Suppressor macrophage (primary cell): ENCODE measurements around the gene TMEM86B.

Experiments
- DNase-seq, 4 experiments: peaks; one replicate each; pipeline ENCODE4 v3.0.0-alpha.2; 2020 to 2022

Gene TMEM86B

GRCh38 chr19:55216461-55217198 is 11.9 kb downstream of the TMEM86B start:
- DNase-seq = peak; percentile 91 to 96 (median 96)

DNA sequence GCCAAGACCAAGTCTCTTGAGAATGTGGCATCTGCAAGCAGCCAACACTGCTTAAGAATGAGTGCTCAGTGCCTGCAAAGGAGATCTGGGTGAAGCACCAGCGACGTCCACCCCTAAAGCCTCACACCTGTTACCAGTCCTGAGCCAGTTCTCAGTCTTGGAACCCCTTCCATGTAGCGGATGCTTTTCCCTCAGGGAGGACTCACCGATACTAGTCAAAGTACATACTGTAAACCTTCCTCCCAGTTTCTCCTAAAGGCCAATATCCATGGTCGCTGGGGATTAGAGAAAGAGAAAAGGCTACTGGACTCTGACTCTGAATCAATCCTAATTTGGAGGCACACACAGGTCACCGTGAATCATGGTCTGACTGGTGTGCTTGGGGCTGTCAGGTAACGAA is 15.0 kb downstream of the TMEM86B start:
- DNase-seq = no peak

GRCh38 chr19:55212447-55212846 is 16.1 kb downstream of the TMEM86B start:
- peak; percentile 45 to 73 (median 62) for DNase-seq

DNA sequence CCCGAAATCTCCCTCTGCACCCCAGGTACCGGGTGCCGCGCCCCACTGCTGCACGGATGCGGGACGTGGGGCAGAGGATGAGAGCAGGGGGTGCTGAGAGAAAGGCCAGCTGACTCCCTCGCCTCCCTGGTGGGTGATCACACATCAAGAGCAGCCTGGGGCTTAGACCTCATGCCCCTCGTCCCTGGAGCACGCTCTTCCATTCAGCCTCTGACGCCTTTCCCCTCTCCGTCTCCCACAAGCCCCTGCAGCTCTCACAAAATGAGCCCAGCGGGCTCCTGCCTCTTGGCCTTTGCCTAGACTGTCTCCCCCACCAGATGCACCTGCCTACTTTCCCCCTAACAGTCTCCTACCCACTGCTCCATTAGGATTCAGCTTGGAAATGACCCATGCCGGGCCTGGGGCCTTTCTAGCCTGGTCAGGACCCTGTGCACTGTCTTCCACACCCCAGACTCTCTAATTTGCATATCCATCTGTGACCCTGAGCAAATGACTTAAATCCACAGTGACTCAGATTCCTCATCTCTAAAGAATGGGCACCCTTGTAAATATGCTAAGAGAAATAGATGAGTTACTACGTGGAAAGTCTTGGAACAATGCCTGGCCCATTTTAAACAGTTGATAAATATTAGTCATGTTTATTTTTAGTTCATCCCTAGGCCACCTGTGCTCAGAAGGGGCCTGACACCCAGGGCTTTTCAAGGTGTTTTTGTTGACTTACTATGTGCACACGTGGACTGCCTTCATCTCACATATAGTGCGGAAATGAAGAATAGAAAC is 18.7 kb downstream of the TMEM86B start:
- DNase-seq = no peak

DNA sequence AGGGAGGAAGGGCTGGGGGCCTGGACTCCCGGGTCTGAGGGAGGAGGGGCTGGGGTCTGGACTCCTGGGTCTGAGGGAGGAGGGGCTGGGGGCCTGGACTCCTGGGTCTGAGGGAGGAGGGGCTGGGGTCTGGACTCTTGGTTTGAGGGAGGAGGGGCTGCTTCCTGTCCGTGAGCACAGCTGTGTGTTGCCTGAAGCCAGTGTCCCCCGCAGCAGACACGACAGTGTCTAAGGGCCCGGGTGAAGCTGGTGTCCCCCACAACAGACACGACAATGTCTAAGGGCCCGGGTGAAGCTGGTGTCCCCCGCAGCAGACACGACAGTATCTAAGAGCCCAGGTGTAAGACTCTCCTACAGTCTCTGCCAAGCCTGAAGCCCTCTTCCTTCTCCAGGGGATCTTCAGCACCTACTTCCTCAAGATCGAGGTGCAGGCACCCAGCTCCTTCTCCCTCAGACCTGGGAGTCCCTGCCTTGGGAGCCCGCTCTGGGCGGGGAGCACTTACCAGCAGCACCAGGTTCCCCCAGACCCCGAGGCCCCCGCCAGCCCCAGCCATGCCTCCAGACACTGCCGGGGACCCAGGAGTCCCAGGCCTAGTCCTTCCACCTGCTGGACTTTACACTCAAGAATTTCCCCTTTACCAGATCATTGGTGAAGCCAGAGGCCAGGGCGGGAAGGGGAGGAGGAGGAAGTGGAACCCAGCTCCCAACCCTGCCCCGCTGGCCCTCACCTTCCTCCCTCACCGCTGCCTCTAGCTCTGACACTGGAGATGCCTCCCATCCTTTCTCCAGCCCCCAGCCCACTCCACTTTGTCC is 19.5 kb downstream of the TMEM86B start, which contains the start of gene PTPRH:
Gene PTPRH (minus strand): TSS at position 622 of the 813 bp plus-strand sequence. CDS start 68 bp downstream, at position 554.
- DNase-seq = peak in 2 of 4 experiments; percentile 29 to 34

- peak; percentile 78 to 88 (median 86) for DNase-seq
Observed at GRCh38 chr19:55206664-55207500, 21.7 kb downstream of the TMEM86B start.

GRCh38 chr19:55202199-55202598 is 26.4 kb downstream of the TMEM86B start:
- DNase-seq = peak in 3 of 4 experiments; percentile 20 to 51 (median 41)

DNA sequence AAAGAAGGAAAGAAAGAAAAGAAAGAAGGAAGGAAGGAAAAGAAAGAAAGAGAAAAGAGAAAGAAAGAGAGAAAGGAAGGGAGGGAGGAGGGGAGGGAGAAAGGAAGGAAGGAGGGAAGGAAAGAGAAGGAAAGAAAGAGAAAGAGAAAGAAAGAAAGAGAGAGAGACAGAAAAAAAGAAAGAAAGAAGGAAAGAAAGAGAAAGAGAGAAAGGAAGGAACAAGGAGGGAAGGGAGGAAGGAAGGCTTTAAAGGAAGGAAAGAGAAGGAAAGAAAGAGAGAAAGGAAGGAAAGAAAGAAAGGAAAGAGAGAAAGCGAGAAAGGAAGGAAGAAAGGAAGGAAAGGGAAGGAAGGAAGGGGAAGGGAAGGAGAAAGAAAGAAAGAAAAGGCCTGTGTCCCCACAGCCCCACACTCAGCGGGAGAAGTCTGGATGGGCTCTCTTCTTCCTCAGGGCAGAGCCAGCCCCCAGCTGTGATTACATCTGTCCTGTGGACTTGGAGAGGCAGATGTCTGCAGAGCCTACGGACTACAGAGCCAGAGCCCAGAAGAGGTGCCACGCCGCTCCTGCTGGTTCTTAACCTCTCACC is 28.9 kb downstream of the TMEM86B start:
- no peak for DNase-seq

GRCh38 chr19:55198651-55199050 is 29.9 kb downstream of the TMEM86B start:
- DNase-seq = no peak

DNA sequence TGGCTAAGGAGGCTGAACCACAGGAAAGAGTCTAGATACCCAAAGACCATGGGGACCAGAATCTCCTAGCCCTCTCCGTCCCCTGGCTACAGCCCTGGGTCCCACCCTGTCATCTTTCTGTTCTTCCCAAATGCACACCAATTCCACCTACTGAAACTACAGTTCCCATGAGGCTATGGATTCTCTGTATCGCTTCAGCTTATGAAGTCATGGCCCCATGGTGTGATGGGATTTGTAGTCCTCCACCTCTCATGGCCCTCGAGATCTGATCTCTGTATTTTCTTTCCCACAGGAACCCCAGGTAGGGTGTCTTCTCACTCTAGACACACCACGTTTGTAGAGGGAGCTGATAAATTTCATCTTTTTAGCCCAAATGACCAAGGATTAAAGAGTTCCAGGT is 31.0 kb downstream of the TMEM86B start:
- peak in 3 of 4 experiments; percentile 20 to 26 (median 24) for DNase-seq

GRCh38 chr19:55196803-55197202 is 31.8 kb downstream of the TMEM86B start:
- DNase-seq = no peak

GRCh38 chr19:55193481-55193880 is 35.1 kb downstream of the TMEM86B start:
- peak in 2 of 4 experiments; percentile 16 to 43 for DNase-seq

GRCh38 chr19:55189403-55189835 is 39.1 kb downstream of the TMEM86B start:
- peak; percentile 38 to 73 (median 62) for DNase-seq

GRCh38 chr19:55188625-55189024 is 39.9 kb downstream of the TMEM86B start:
- DNase-seq = no peak

DNA sequence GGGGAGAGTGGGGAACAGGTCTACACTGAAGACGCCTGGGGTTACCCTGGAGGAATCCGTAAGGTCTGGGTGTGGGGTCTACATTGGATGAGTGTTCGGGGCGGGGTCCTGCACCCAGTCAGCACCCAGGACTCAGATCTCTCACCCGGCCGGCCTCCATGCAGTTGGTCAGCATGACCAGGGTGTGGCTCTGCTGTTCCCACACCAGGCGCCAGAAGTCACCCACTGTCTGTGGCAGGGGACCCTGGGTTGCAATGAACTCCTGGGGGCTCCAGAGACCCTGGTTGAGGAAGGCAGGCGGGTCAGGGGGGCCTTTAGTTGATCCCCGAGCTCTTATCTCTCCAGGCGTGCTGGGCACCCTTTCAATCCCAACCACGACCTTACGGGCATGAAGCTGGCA is 42.5 kb downstream of the TMEM86B start:
- DNase-seq = no peak

DNA sequence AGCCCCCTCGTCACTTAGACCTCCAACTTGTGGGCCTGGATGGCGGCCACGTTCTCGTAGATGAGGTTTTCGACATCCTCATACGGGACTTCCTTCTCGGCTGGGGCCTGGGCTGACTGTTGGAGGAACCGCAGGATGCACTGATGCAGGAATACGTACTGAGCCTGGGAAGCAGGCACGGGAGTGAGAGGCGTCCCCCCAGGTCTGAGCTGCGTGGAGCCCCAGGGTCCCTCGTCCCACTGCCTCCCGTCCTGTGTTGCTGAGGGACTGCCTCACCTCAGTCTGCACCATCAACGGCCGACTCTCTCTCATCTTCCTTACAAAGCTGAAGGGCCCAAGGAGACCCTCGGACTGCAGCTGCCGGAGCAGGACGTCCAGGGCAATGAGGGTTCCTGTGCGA is 46.8 kb downstream of the TMEM86B start:
- no peak for DNase-seq

- DNase-seq = peak; percentile 28 to 77 (median 55)
Observed at GRCh38 chr19:55179606-55180484, 48.7 kb downstream of the TMEM86B start, which contains the start of gene SYT5. TSS of gene SYT5 (minus strand) at chr19:55180289. CDS start at chr19:55179041, 1,248 bp downstream.

DNA sequence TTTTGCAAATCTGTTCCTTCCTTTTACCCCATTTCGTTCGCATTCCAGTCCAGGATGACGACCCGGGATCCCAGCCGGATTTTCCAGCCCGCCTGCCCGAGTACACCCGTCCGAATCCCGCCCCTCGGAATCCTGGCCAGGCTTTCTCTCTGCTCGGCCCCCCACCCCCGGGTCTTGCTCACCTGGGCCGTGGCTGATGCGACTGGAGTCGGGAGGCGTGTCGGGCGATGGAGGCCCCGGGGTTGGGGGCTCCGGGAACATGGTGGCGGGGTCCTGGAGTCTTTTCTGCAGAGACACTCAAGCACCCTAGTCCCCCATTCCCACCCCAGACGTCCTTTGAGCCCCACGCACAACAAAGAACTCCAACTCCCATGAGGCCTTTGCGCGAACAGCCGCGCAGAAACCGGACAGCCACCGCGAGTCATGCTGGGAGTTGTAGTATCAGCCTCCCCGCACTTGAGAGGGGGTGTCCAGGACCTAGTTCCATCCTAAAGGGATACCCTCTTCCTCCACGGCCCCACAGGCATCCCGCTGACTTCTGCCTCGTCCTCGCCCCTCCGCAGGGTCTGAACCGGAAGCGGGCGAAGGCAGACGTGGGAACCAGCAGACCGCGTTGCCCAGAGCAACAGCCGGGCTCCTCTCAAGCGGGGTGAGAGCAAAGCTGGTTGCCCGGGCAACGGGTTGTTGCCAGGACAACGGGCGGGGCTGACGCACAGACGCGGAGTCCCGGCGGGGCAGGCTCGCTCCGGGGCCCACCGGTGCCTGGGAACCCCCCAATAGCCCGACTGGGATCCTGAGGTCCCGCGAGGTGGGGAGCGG is 49.6 kb downstream of the TMEM86B start:
- DNase-seq = peak; percentile 38 to 64 (median 52)
